H1 (cell line): ENCODE measurements around the gene PPP1R12B. TPM values are rescaled to one million over a fixed set of nuclear protein-coding genes. Genes with fewer than 3 reads are reported as not detected.

Experiments used
- CTCF ChIA-PET: fragments of 300-600 bp; sonication (Branson Sonifier 250); formaldehyde crosslinking; loops from one replicate; lab custom pipeline; 2021; ENCODE audit not compliant: partially characterized antibody; lab: Charles Lee
- POLR2A ChIA-PET: fragments of 300-600 bp; sonication (Branson Sonifier 250); formaldehyde crosslinking; loops from one replicate; lab custom pipeline; 2021; ENCODE audit warnings: inconsistent platforms; ENCODE audit not compliant: partially characterized antibody; lab: Charles Lee
- DNase-seq, 2 experiments: peaks; one replicate each; pipeline versions ENCODE4 v3.0.0 to v3.0.0-alpha.2; 2010 to 2022; ENCODE audit warnings: low spot score in 2 of 2, low read depth in 1 of 2, mixed read lengths in 1 of 2
- FAIRE-seq: peaks from 2 replicates; lab custom pipeline; 2011; peaks lifted over from hg19 to GRCh38; lab: Jason Lieb, UNC
- H2AFZ ChIP-seq: 2 replicates; pipeline ENCODE4 v1.8.1; 2012; ENCODE audit warnings: low read length, inconsistent platforms
- H2AK5ac ChIP-seq: 2 replicates; pipeline ENCODE4 v1.6.1; 2013; ENCODE audit warnings: low read depth, low read length
- H2BK120ac ChIP-seq: replicated peaks from 2 replicates; pipeline ENCODE3; 2013; ENCODE audit warnings: low read depth, low read length, inconsistent platforms
- H2BK12ac ChIP-seq: 2 replicates; pipeline ENCODE4 v1.6.1; 2013; ENCODE audit warnings: low read depth, low read length
- H2BK15ac ChIP-seq: 2 replicates; pipeline ENCODE4 v1.6.1; 2013; ENCODE audit warnings: low read length
- H2BK20ac ChIP-seq: 2 replicates; pipeline ENCODE4 v1.6.1; 2013; ENCODE audit warnings: low read length
- H2BK5ac ChIP-seq: 2 replicates; pipeline ENCODE4 v1.6.1; 2013; ENCODE audit warnings: low read depth, low read length
- H3K14ac ChIP-seq: 2 replicates; pipeline ENCODE4 v1.6.1; 2013; ENCODE audit warnings: inconsistent platforms; ENCODE audit not compliant: insufficient read length
- H3K18ac ChIP-seq: 2 replicates; pipeline ENCODE4 v1.6.1; 2013; ENCODE audit warnings: low read length; ENCODE audit errors: extremely low read depth
- H3K23ac ChIP-seq: 2 replicates; pipeline ENCODE4 v1.6.1; 2013; ENCODE audit warnings: inconsistent platforms; ENCODE audit not compliant: insufficient read length
- H3K23me2 ChIP-seq: 2 replicates; pipeline ENCODE4 v1.6.1; 2013; ENCODE audit warnings: low read depth, low read length
- H3K27ac ChIP-seq: 2 replicates; pipeline ENCODE4 v1.6.1; 2011; ENCODE audit warnings: low read depth, low read length, inconsistent platforms
- H3K27me3 ChIP-seq, 4 experiments: replicated peaks in 1 of 4; 1 replicate in 1 of 4; 2 replicates in 3 of 4; pipeline versions ENCODE4 v1.6.1 to v1.8.1; 2011 to 2013; ENCODE audit warnings: low read length in 3 of 4, mild to moderate bottlenecking in 3 of 4, inconsistent platforms in 2 of 4, mixed read lengths in 2 of 4, moderate library complexity in 1 of 4; ENCODE audit not compliant: control insufficient read depth in 3 of 4, insufficient read depth in 3 of 4; ENCODE audit errors: extremely low read depth in 1 of 4
- H3K36me3 ChIP-seq, 4 experiments: 2 replicates each; pipeline versions ENCODE4 v1.6.1 to v1.8.1; 2011 to 2013; ENCODE audit warnings: mild to moderate bottlenecking in 4 of 4, low read length in 3 of 4, moderate library complexity in 2 of 4, control low read depth in 1 of 4, inconsistent platforms in 1 of 4; ENCODE audit not compliant: insufficient read depth in 4 of 4, control insufficient read depth in 2 of 4
- H3K4ac ChIP-seq: replicated peaks from 2 replicates; pipeline ENCODE3; 2013; ENCODE audit warnings: low read length, low read depth, mixed read lengths, inconsistent platforms; ENCODE audit not compliant: insufficient read length
- H3K4me1 ChIP-seq, 4 experiments: replicated peaks in 1 of 4; 1 replicate in 1 of 4; 2 replicates in 3 of 4; pipeline versions ENCODE4 v1.6.1 to v1.8.1; 2011 to 2013; ENCODE audit warnings: low read length in 3 of 4, inconsistent platforms in 2 of 4, mixed read lengths in 1 of 4; ENCODE audit not compliant: insufficient read depth in 4 of 4, control insufficient read depth in 3 of 4
- H3K4me2 ChIP-seq, 2 experiments: 2 replicates each; pipeline versions ENCODE4 v1.6.1 to v1.8.1; 2011 to 2013; ENCODE audit warnings: low read depth in 2 of 2, low read length in 2 of 2, control low read depth in 1 of 2, inconsistent platforms in 1 of 2, mild to moderate bottlenecking in 1 of 2; ENCODE audit not compliant: insufficient read depth in 1 of 2
- H3K4me3 ChIP-seq, 4 experiments: fragments of 200-600, 300-600 bp in 1 of 4; sonication (generic), shearing (Covaris generic), sonication (Bioruptor Twin) in 1 of 4; 2 replicates each; pipeline versions ENCODE4 v1.5.1 to v1.8.1; 2011 to 2016; ENCODE audit warnings: low read length in 4 of 4, low read depth in 3 of 4, control low read depth in 2 of 4, inconsistent platforms in 2 of 4, mild to moderate bottlenecking in 2 of 4, mixed read lengths in 1 of 4, moderate library complexity in 1 of 4; ENCODE audit not compliant: insufficient read depth in 2 of 4; ENCODE audit errors: extremely low read depth in 1 of 4
- H3K56ac ChIP-seq: replicated peaks from 2 replicates; pipeline ENCODE3; 2013; ENCODE audit warnings: low read depth, mild to moderate bottlenecking, mixed read lengths, low read length, inconsistent platforms; ENCODE audit not compliant: insufficient read length
- H3K79me1 ChIP-seq: 2 replicates; pipeline ENCODE4 v1.6.1; 2013; ENCODE audit warnings: low read depth, low read length, control low read depth
- H3K79me2 ChIP-seq, 2 experiments: 2 replicates each; pipeline versions ENCODE4 v1.6.1 to v1.8.1; 2012 to 2013; ENCODE audit warnings: low read length in 2 of 2, mild to moderate bottlenecking in 2 of 2, inconsistent platforms in 1 of 2; ENCODE audit not compliant: insufficient read depth in 2 of 2, control insufficient read depth in 1 of 2
- H3K9ac ChIP-seq, 4 experiments: replicated peaks in 1 of 4; 1 replicate in 1 of 4; 2 replicates in 3 of 4; pipeline versions ENCODE4 v1.6.1 to v1.8.1; 2011 to 2013; ENCODE audit warnings: low read depth in 3 of 4, low read length in 3 of 4, control low read depth in 2 of 4, mild to moderate bottlenecking in 2 of 4, moderate library complexity in 2 of 4, inconsistent platforms in 1 of 4; ENCODE audit errors: extremely low read depth in 1 of 4
- H3K9me3 ChIP-seq, 2 experiments: 2 replicates each; pipeline versions ENCODE4 v1.6.1 to v1.8.1; 2012 to 2013; ENCODE audit warnings: mild to moderate bottlenecking in 2 of 2, moderate library complexity in 2 of 2, control low read depth in 1 of 2, inconsistent platforms in 1 of 2, low read depth in 1 of 2, low read length in 1 of 2, mixed read lengths in 1 of 2; ENCODE audit not compliant: insufficient read depth in 2 of 2
- H4K20me1 ChIP-seq, 2 experiments: replicated peaks in 1 of 2; 2 replicates each; pipeline versions ENCODE3 to v1.8.1; 2011 to 2013; ENCODE audit warnings: inconsistent platforms in 2 of 2, low read length in 2 of 2, mild to moderate bottlenecking in 1 of 2; ENCODE audit not compliant: insufficient read depth in 2 of 2, control insufficient read depth in 1 of 2
- H4K5ac ChIP-seq: 2 replicates; pipeline ENCODE4 v1.6.1; 2013; ENCODE audit warnings: low read length, low read depth, mixed read lengths, inconsistent platforms; ENCODE audit not compliant: insufficient read length
- H4K8ac ChIP-seq: 2 replicates; pipeline ENCODE4 v1.8.0; 2013; ENCODE audit warnings: mild to moderate bottlenecking, moderate library complexity, low read length, inconsistent platforms; ENCODE audit not compliant: insufficient read depth; ENCODE audit errors: extremely low read depth
- H4K91ac ChIP-seq: replicated peaks from 2 replicates; pipeline ENCODE3; 2013; ENCODE audit warnings: low read length, mixed read lengths, inconsistent platforms; ENCODE audit not compliant: insufficient read length
- CHD2 ChIP-seq: IDR thresholded peaks from 2 replicates; pipeline ENCODE4 v1.6.1; 2012; ENCODE audit warnings: low read length, improper control_type of control experiment
- CREB1 ChIP-seq: IDR thresholded peaks from 2 replicates; pipeline ENCODE4 v1.6.1; 2012; ENCODE audit warnings: inconsistent platforms
- CTCF ChIP-seq, 3 experiments: IDR thresholded peaks; 1 replicate in 2 of 3; 2 replicates in 1 of 3; pipeline versions ENCODE4 v1.5.1 to v1.6.1; 2011; ENCODE audit warnings: low read length in 3 of 3, mild to moderate bottlenecking in 3 of 3, inconsistent platforms in 2 of 3, low read depth in 1 of 3, moderate library complexity in 1 of 3; ENCODE audit not compliant: insufficient read depth in 1 of 3; ENCODE audit errors: control extremely low read depth in 1 of 3
- RAD21 ChIP-seq, 2 experiments: IDR thresholded peaks in 1 of 2; conservative IDR thresholded peaks in 1 of 2; 2 replicates each; pipeline ENCODE4 v1.6.1; 2011; ENCODE audit warnings: low read depth in 2 of 2, low read length in 2 of 2, improper control_type of control experiment in 1 of 2, inconsistent platforms in 1 of 2, mild to moderate bottlenecking in 1 of 2, moderate library complexity in 1 of 2
- RBBP5 ChIP-seq: IDR thresholded peaks from 2 replicates; pipeline ENCODE4 v1.7.1; 2012; ENCODE audit warnings: low read depth, mild to moderate bottlenecking, inconsistent platforms, low read length, moderate library complexity, borderline replicate concordance
- RNF2 ChIP-seq: fragments of 200-900, 300-1000 bp; sonication (generic); IDR thresholded peaks from 2 replicates; pipeline ENCODE4 v1.7.1; 2016; ENCODE audit warnings: borderline replicate concordance, low read depth, mild to moderate bottlenecking, antibody characterized with exemption, low read length; ENCODE audit not compliant: poor library complexity, severe bottlenecking; ENCODE audit errors: missing control alignments
- RXRA ChIP-seq: IDR thresholded peaks from 2 replicates; pipeline ENCODE4 v1.6.1; 2011; ENCODE audit warnings: low read depth, mild to moderate bottlenecking, low read length, moderate library complexity; ENCODE audit not compliant: insufficient read depth
- SIX5 ChIP-seq: IDR thresholded peaks from 2 replicates; pipeline ENCODE4 v1.6.1; 2011; ENCODE audit warnings: mild to moderate bottlenecking, low read depth, low read length
- SP1 ChIP-seq: IDR thresholded peaks from 2 replicates; pipeline ENCODE4 v1.6.1; 2011; ENCODE audit warnings: low read depth, low read length
- SP4 ChIP-seq: IDR thresholded peaks from 2 replicates; pipeline ENCODE4 v1.6.1; 2012; ENCODE audit warnings: low read length, inconsistent platforms
- TAF1 ChIP-seq: IDR thresholded peaks from 2 replicates; pipeline ENCODE4 v1.6.1; 2011; ENCODE audit warnings: mild to moderate bottlenecking, low read depth, low read length
- TCF12 ChIP-seq: IDR thresholded peaks from 2 replicates; pipeline ENCODE4 v1.6.1; 2011; ENCODE audit warnings: low read depth, mild to moderate bottlenecking, low read length
- WGBS, 2 experiments: shearing (Covaris generic) in 1 of 2; methylation state at CpG; one replicate each; pipeline versions ENCODE4 v1.1.6 to v1.1.7; 2013 to 2015; ENCODE audit warnings: low lambda C conversion rate in 2 of 2, mixed read lengths in 2 of 2, inconsistent platforms in 1 of 2, low coverage in 1 of 2, missing lambda C conversion rate in 1 of 2; ENCODE audit not compliant: insufficient replicate concordance in 2 of 2, insufficient coverage in 1 of 2, insufficient read length in 1 of 2; ENCODE audit errors: extremely low coverage in 1 of 2, missing lambda C conversion rate in 1 of 2; 5-methylcytosine and 5-hydroxymethylcytosine counted together
- polyA plus RNA-seq, 7 experiments: library from polyadenylated mRNA; depleted of rRNA in 3 of 7; stranded (reverse) in 5 of 7; unstranded in 2 of 7; fragments of >200 nt in 5 of 7; fragments of 200-250 nt in 2 of 7; gene quantifications; 1 replicate in 5 of 7; 2 replicates in 1 of 7; 4 replicates in 1 of 7; pipeline versions ENCODE4 v1.2.1 to v1.2.3, GENCODE V29; 2011 to 2013; ENCODE audit warnings: missing spikeins in 2 of 7, mixed read lengths in 2 of 7
- total RNA-seq: library from RNA; stranded (reverse); fragmentation: NEBNext Ultra II Directional; extraction: Animal tissue kit (Norgen Biotek cat#: 25700); gene quantifications from 2 replicates; pipeline ENCODE4 v1.2.1, GENCODE V29; 2021

PPP1R12B gene
- total and polyA plus RNA-seq, 2 of the 8 experiments (the other 6 are each of a cell fraction or from before 2014, with no cell fraction given) = 7.9 to 18.7 TPM

GRCh38 chr1:202592146-202592545 lies 243.6 kb downstream of the PPP1R12B start:
- no peaks in the 10 kb centered on the region for H3K79me2 ChIP-seq
- H3K56ac ChIP-seq = no peak overlapping the region
- no peak overlapping the region for H3K27ac ChIP-seq
- H4K5ac ChIP-seq = no peak overlapping the region
- H2BK20ac ChIP-seq = no peak overlapping the region
- H3K18ac ChIP-seq = no peak overlapping the region
- no peaks in the 10 kb centered on the region for H3K4me1 ChIP-seq
- no peaks in the 10 kb centered on the region for H3K36me3 ChIP-seq
- H3K4me2 ChIP-seq = no peak overlapping the region
- no peaks in the 10 kb centered on the region for H4K20me1 ChIP-seq
- H2AFZ ChIP-seq = no peak overlapping the region
- no peak overlapping the region for H2AK5ac ChIP-seq
- H4K91ac ChIP-seq = no peak overlapping the region
- no peak overlapping the region for H4K8ac ChIP-seq
- POLR2A ChIA-PET = no interaction called here
- H2BK15ac ChIP-seq = no peak overlapping the region
- H3K4me3 ChIP-seq = no peak overlapping the region
- no peak for FAIRE-seq
- H3K9ac ChIP-seq = no peak overlapping the region
- H2BK12ac ChIP-seq = no peak overlapping the region
- no peaks in the 10 kb centered on the region for H3K23me2 ChIP-seq
- no peak overlapping the region for H3K23ac ChIP-seq
- no peak for DNase-seq
- no peak overlapping the region for H3K14ac ChIP-seq
- no peak overlapping the region for H3K4ac ChIP-seq
- H3K27me3 ChIP-seq = no peaks in the 10 kb centered on the region
- no peak overlapping the region for H2BK120ac ChIP-seq
- H3K9me3 ChIP-seq = no peaks in the 10 kb centered on the region
- no peak overlapping the region for H2BK5ac ChIP-seq
- WGBS, 2 experiments = 87% methylated on average over 7 of the region's 7 CpGs; no CpG with 5 or more reads in 1 of the 2 experiments
- CTCF ChIA-PET = interaction anchor here (0.8 to 1.5 kb wide), 4 partner anchors 8 to 91 kb away, joined by 3 to 4 read pairs (median 3); no protein-coding TSS in a partner anchor
- no peaks in the 10 kb centered on the region for H3K79me1 ChIP-seq
- no peak for TF ChIP-seq CREB1
- no peak for TF ChIP-seq RXRA
- TF ChIP-seq RNF2 = no peak
- TF ChIP-seq SIX5 = no peak
- TF ChIP-seq SP1 = no peak
- no peak for TF ChIP-seq TAF1
- no peak for TF ChIP-seq RAD21 (IDR thresholded peaks at IDR 0.05 in 1 of 2, conservative IDR thresholded peaks at IDR 0.05 in 1 of 2; ENCODE audit: low read depth in 2 of 2, low read length in 2 of 2)
- TF ChIP-seq SP4 = no peak
- no peak for TF ChIP-seq RBBP5
- no peak for TF ChIP-seq CHD2
- no peak for TF ChIP-seq CTCF (IDR thresholded peaks at IDR 0.05; ENCODE audit: control extremely low read depth in 1 of 3, insufficient read depth in 1 of 3, low read depth in 1 of 3, low read length in 3 of 3)
- TF ChIP-seq TCF12 = no peak
